Sigmoid colon (tissue), 4 donors: Measurements from ENCODE around the gene NMT1.

ENCODE experiments used
- EP300 ChIP-seq, 4 donors: sonication (generic); formaldehyde crosslinking; IDR thresholded peaks; one replicate each; pipeline ENCODE4 v1.6.1; 2017; ENCODE audit warnings: antibody characterized with exemption in 4 of 4
- TF ChIP-seq, protein P1 (sequence below), 4 experiments: fragments of 450-650 bp in 3 of 4; fragments of 200-600 bp in 1 of 4; IDR thresholded peaks; one replicate each; pipeline ENCODE4 v1.5.1; 2016 to 2019; ENCODE audit warnings: antibody characterized with exemption in 4 of 4, mild to moderate bottlenecking in 3 of 4, moderate library complexity in 2 of 4

DNA sequence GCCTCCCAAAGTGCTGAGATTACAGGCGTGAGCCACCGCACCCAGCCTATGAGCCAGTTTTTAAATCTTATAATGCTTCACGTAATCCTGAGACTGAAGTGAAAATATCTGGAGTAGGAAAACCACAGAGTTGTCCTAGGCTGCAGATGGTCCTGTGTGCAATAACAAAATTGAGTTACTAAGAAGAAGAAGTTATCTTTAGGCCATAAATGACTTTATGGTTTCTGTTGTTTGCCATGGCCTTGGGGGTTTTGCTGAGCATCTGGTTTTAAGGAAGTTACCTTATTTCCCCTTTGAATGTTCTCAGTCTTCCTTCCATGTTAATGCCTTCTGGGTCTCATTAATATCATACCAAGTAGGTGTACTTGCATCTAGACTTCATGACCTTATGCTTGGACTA is 16.5 kb downstream of the NMT1 start:
- TF ChIP-seq, protein P1, sequence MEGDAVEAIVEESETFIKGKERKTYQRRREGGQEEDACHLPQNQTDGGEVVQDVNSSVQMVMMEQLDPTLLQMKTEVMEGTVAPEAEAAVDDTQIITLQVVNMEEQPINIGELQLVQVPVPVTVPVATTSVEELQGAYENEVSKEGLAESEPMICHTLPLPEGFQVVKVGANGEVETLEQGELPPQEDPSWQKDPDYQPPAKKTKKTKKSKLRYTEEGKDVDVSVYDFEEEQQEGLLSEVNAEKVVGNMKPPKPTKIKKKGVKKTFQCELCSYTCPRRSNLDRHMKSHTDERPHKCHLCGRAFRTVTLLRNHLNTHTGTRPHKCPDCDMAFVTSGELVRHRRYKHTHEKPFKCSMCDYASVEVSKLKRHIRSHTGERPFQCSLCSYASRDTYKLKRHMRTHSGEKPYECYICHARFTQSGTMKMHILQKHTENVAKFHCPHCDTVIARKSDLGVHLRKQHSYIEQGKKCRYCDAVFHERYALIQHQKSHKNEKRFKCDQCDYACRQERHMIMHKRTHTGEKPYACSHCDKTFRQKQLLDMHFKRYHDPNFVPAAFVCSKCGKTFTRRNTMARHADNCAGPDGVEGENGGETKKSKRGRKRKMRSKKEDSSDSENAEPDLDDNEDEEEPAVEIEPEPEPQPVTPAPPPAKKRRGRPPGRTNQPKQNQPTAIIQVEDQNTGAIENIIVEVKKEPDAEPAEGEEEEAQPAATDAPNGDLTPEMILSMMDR (IDR thresholded peaks at IDR 0.05) = no peak
- TF ChIP-seq EP300 (IDR thresholded peaks at IDR 0.05) = no peak
